SK-N-SH treated with all-trans-retinoic acid at 6 μM for 48 hours (cell line): Measurements from ENCODE around the gene HES6.

Experiments
- OSR1 ChIP-seq: fragments of 250-450 bp; sonication (Bioruptor Pico); IDR thresholded peaks from 2 replicates; pipeline ENCODE4 v1.8.0; 2022; ENCODE audit warnings: moderate library complexity, mild to moderate bottlenecking, inconsistent platforms
- TF ChIP-seq, protein P1 (sequence below): fragments of 250-450 bp; sonication (Bioruptor Pico); IDR thresholded peaks from 2 replicates; pipeline ENCODE4 v1.8.0; 2020; ENCODE audit warnings: mild to moderate bottlenecking, moderate library complexity, borderline replicate concordance
- TF ChIP-seq, protein P2 (sequence below): fragments of 250-450 bp; sonication (Bioruptor Pico); IDR thresholded peaks from 2 replicates; pipeline ENCODE4 v1.5.1; 2020; ENCODE audit warnings: low read depth, mild to moderate bottlenecking, moderate library complexity

DNA sequence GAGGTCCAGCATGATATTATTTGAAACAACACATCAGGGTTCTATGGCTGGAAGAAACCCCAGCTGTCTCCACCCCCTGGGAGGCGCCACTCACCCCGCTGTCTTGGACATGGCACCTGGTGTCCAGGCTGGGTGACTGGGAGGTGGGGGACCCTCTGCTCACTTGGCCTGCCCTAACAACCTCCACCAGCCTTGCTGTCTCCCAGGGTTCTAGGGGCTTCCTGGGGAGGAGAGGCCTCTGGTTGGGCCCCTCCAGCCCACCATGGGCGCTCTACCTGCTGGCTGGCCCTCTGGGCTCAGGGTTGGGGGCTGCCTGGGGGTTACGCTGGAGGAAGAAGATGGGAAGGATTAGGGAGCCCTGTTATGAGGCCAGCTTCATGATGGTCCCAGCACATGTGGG is 32.3 kb upstream of the HES6 start:
- TF ChIP-seq, protein P1, sequence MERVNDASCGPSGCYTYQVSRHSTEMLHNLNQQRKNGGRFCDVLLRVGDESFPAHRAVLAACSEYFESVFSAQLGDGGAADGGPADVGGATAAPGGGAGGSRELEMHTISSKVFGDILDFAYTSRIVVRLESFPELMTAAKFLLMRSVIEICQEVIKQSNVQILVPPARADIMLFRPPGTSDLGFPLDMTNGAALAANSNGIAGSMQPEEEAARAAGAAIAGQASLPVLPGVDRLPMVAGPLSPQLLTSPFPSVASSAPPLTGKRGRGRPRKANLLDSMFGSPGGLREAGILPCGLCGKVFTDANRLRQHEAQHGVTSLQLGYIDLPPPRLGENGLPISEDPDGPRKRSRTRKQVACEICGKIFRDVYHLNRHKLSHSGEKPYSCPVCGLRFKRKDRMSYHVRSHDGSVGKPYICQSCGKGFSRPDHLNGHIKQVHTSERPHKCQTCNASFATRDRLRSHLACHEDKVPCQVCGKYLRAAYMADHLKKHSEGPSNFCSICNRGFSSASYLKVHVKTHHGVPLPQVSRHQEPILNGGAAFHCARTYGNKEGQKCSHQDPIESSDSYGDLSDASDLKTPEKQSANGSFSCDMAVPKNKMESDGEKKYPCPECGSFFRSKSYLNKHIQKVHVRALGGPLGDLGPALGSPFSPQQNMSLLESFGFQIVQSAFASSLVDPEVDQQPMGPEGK (CRISPR knock-in tag): no peak
- no peak for TF ChIP-seq OSR1 (CRISPR knock-in tag)
- TF ChIP-seq, protein P2, sequence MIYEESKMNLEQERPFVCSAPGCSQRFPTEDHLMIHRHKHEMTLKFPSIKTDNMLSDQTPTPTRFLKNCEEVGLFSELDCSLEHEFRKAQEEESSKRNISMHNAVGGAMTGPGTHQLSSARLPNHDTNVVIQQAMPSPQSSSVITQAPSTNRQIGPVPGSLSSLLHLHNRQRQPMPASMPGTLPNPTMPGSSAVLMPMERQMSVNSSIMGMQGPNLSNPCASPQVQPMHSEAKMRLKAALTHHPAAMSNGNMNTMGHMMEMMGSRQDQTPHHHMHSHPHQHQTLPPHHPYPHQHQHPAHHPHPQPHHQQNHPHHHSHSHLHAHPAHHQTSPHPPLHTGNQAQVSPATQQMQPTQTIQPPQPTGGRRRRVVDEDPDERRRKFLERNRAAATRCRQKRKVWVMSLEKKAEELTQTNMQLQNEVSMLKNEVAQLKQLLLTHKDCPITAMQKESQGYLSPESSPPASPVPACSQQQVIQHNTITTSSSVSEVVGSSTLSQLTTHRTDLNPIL (CRISPR knock-in tag): no peak
